Glomerular visceral epithelial cell (primary cell): Measurements from ENCODE around the gene LZTS3.
A peak's percentile ranks its signal among the peaks of the same experiment; 100 is the strongest.
"Not testable (repeated sequence)": the region's sequence is repeated elsewhere in the genome, so short reads cannot be mapped to it uniquely, and the experiment has no call there.

Source experiments
- DNase-seq: peaks from one replicate; pipeline ENCODE4 v3.0.0-alpha.2; 2016; ENCODE audit errors: extremely low spot score

The LZTS3 gene

DNA sequence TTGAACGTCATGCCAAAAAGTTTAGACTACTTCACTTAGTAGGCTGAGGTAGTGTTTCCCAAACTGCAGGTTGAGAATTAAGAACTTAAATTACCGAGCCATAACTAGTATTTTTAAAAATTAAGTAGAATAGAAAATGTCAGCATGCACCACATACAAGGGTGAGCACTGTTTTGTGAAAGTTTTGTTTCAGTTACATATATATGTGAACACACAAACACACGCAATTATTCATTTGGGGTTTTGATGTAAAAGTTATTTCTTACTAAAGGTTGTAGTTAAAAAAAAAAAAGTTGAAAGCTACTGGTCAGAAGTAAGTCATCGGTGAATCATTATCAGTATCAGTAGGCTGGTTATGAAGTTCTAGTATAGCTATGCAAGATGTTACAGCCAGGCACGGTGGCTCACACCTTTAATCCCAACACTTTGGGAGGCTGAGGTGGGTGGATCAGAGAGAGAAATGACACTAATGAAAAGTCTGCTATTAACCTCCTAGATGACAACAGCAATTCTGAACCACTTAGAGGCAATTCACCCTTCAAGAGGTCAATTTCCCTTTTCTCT, 37.8 kb downstream of the LZTS3 start:
- no peak for DNase-seq

DNA sequence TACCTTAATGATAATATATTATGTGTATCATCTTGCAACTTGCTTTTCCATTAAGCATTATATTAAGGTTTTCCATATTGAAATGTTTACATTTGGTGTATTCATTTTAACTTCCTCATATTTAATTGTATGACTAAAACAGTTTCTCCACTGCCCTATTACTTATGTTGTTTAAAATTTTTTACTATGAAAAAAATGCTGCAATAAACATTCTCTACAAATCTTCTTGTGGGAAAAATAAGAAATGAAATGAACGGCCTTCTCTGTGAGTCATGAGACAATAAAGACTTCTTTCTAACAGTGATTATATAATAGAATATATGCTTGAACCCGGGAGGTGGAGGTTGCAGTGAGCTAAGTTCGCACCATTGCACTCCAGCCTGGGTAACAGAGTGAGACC, 39.2 kb downstream of the LZTS3 start:
- no peak for DNase-seq

DNA sequence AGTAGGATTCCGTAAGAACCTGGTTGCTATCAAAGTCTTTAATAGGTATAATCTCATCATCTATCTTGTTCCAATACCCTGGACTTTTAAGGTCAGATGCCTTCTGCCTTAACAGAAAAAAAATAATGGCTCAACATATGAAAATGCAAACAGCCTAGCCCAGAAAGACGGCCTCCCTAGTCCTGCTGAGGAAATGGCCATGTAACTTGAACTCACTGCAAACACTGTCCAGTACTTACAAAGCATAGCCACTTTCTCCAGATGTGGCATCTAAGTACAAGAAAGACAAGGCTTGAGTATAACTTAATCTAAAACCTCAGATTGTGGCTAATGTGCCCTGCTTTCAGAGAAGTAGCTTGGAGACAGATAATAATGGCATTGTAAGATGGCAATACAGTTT, 40.2 kb downstream of the LZTS3 start:
- DNase-seq, result no peak

DNA sequence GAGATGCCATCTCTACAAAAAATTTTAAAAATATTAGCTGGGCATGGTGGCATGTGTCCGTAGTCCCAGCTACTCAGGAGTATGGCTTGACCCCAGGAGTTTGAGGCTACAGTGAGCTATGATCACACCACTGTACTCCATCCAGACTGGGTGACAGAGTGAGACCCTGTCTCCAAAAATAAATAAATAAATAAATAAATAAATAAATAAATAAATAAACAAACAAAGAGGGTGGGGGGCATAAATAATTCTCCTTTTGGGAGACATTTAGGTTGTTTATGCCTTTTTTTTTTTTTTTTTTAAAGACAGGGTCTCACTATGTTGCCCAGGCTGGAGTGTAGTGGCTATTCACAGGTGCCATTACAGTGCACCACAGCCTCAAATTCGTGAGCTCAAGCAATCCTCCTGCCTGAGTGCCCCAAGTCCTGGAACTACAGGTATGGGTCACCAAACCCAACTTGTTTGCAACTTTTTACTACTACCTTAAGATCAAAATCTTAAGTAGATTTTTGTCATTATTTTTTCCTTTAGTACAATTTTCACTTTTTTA, 43.2 kb downstream of the LZTS3 start:
- no peak for DNase-seq

DNA sequence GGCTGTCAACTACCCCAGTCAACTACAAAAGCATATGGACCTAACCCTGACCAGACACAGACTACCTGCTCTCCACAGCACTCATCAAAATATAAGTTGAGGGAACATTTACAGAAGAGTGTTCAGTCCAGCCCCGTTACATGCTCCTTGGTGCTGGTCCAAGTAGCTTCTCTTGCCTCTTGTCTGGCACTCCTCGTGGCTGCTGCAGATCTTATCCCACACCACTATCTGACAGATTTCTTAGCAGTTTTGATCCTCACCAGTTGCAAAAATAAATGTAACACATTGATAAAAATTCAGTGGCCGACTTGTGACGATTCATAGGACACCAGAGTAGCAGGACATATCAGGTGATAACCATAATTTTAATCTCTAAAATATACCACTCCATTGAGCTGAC, 44.3 kb downstream of the LZTS3 start:
- no peak for DNase-seq

- DNase-seq, result no peak
Observed at GRCh38 chr20:3128275-3128984, 44.9 kb downstream of the LZTS3 start.

GRCh38 chr20:3126527-3126859, 46.9 kb downstream of the LZTS3 start:
- DNase-seq, result no peak

DNA sequence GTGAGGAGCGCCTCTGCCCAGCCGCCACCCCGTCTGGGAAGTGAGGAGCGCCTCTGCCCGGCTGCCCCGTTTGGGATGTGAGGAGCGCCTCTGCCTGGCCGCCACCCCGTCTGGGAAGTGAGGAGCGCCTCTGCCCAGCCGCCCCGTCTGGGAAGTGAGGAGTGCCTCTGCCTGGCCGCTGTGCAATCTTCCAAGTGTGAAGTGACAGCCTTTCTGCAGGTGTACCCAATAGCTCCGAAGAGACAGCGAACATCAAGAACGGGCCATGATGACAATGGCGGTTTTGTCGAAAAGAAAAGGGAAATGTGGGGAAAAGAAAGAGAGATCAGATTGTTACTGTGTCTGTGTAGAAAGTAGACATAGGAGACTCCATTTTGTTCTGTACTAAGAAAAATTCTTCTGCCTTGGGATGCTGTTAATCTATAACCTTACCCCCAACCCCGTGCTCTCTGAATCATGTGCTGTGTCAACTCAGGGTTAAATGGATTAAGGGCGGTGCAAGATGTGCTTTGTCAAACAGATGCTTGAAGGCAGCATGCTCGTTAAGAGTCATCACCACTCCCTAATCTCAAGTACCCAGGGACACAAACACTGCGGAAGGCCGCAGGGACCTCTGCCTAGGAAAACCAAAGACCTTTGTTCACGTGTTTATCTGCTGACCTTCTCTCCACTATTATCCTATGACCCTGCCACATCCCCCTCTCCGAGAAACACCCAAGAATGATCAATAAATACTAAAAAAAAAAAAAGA, 47.4 kb downstream of the LZTS3 start:
- DNase-seq, result not testable (repeated sequence)

DNA sequence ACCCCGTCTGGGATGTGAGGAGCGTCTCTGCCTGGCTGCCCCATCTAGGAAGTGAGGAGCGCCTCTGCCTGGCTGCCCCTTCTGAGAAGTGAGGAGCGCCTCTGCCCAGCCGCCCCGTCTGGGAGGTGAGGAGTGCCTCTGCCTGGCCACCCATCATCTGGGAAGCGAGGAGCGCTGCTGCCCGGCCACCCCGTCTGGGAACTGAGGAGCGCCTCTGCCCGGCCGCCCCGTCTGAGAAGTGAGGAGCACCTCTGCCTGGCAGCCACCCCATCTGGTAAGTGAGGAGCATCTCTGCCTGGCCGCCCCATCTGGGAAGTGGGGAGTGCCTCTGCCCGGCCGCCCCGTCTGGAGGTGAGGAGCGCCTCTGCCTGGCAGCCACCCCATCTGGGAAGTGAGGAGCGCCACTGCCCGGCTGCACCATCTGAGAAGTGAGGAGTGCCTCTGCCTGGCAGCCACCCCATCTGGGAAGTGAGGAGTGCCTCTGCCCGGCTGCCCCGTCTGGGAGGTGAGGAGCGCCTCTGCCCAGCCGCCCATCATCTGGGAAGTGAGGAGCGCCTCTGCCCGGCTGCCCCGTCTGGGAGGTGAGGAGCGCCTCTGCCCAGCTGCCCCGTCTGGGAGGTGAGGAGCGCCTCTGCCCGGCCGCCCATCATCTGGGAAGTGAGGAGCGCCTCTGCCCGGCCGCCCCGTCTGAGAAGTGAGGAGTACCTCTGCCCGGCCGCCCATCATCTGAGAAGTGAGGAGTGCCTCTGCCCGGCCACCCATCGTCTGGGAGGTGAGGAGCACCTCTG, 48.4 kb downstream of the LZTS3 start:
- DNase-seq, result not testable (repeated sequence)

DNA sequence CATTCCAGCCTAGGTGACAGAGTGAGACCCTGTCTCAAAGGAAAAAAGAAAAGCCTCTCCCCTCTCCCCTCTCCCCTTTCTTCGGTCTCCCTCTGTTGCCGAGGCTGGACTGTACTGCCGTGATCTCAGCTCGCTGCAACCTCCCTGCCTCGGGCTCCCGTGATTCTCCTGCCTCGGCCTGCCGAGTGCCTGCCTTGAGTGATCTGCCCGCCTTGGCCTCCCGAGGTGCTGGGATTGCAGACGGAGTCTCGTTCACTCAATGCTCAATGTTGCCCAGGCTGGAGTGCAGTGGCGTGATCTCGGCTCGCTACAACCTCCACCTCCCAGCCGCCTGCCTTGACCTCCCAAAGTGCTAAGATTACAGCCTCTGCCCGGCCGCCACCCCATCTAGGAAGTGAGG, 49.2 kb downstream of the LZTS3 start:
- DNase-seq, result not testable (repeated sequence)

- no peak for DNase-seq
Observed at GRCh38 chr20:3123542-3123941, 49.8 kb downstream of the LZTS3 start.

DNA sequence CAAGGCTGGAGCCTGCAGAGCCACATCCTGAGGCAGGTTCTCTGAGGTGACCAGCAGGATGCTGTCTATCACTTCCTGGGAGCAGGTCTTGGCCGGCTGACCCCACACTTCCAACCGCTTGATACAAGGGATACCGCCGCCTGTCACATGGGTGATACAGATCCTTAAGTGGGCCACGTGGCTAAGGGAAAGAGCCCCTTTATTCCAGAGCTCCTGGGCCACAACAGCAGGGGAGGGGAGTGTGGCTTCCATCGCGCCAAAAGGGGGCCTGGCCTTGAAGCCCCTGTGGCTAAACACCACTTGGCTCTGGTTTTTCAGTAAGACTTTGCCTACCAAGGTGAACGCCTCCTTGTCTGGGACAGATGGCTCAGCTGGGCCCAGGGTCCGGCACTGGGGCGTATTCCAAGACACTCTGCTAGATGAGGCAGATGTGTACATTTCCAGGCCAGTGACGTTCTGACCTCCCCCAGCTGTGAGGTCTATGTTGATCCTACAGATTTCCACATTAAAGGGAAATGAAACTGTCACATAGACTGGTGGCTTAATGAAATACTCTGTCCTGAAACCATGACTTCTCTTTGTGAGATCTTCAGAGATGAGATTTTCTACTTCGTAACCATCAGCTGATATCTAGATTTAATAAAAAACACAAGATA, 51.3 kb downstream of the LZTS3 start:
- no peak for DNase-seq

GRCh38 chr20:3121271-3121911, 52.0 kb downstream of the LZTS3 start:
- DNase-seq, result no peak

DNA sequence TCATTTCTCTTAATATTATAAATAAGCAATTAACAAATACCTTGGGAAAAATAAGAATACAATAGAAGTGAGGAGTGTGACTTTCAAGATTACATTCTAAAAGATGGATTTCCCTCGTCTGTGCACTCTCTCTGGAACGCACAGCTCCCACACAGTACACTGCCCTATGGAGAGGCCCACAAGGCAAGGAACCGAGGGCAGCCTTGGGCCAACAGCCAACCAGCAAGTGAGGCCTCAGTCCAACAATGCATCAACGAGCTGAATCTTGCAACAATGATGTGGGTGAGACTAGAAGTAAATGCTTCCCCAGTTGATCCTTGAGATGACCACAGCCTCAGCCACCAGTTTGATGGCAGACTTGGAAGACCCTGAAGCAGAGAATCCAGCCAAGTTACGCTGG, 54.3 kb downstream of the LZTS3 start:
- no peak for DNase-seq

- DNase-seq, result peak; percentile 60
Observed at GRCh38 chr20:3117839-3118379, 55.4 kb downstream of the LZTS3 start.

- DNase-seq, result no peak
Observed at GRCh38 chr20:3116341-3116740, 57.0 kb downstream of the LZTS3 start.

- peak; percentile 75 for DNase-seq
Observed at GRCh38 chr20:3115190-3116107, 57.9 kb downstream of the LZTS3 start.
